CD4-positive, alpha-beta T cell (primary cell): Measurements from ENCODE around the gene MEGF8. TPM values are rescaled to one million over a fixed set of nuclear protein-coding genes. Genes with fewer than 3 reads are reported as not detected.
"Not testable (repeated sequence)": the region's sequence is repeated elsewhere in the genome, so short reads cannot be mapped to it uniquely, and the experiment has no call there.

Experiments used
- ATAC-seq: fragments of 200-7000 bp; cut with Tn5 transposase; one replicate; pipeline ENCODE4 v1.10.0; 2022; ENCODE audit warnings: mild to moderate bottlenecking; ENCODE audit not compliant: poor library complexity
- CTCF ChIA-PET: fragments of 350-600 bp; sonication (Branson Sonifier 250); formaldehyde crosslinking; loops from one replicate; lab custom pipeline; 2021; ENCODE audit warnings: antibody characterized with exemption, inconsistent platforms; lab: Charles Lee
- POLR2A ChIA-PET: fragments of 350-600 bp; sonication (Branson Sonifier 250); formaldehyde crosslinking; loops from one replicate; lab custom pipeline; 2021; ENCODE audit warnings: antibody characterized with exemption, inconsistent platforms; lab: Charles Lee
- DNase-seq, 14 experiments: peaks; one replicate each; pipeline ENCODE4 v3.0.0-alpha.2; 2013 to 2020; ENCODE audit warnings: mixed read lengths in 2 of 14
- H3K27ac ChIP-seq, 2 donors: one replicate each; pipeline versions ENCODE4 v1.5.1 to v1.7.0; 2013; ENCODE audit warnings: low read length in 2 of 2, low read depth in 1 of 2, mild to moderate bottlenecking in 1 of 2
- H3K27me3 ChIP-seq, 2 experiments: 1 replicate in 1 of 2; 2 replicates in 1 of 2; pipeline versions ENCODE4 v1.6.1 to v1.7.0; 2013; ENCODE audit warnings: low read length in 2 of 2, control low read depth in 1 of 2, mild to moderate bottlenecking in 1 of 2, moderate library complexity in 1 of 2; ENCODE audit not compliant: insufficient read depth in 2 of 2, control insufficient read depth in 1 of 2
- H3K36me3 ChIP-seq: one replicate; pipeline ENCODE4 v1.6.1; 2013; ENCODE audit warnings: low read length, control low read depth; ENCODE audit not compliant: insufficient read depth
- H3K4me1 ChIP-seq: one replicate; pipeline ENCODE4 v1.6.1; 2013; ENCODE audit warnings: low read length, control low read depth; ENCODE audit not compliant: insufficient read depth
- H3K4me3 ChIP-seq: one replicate; pipeline ENCODE4 v1.5.1; 2013; ENCODE audit warnings: mild to moderate bottlenecking, low read length, moderate library complexity
- H3K9me3 ChIP-seq, 2 experiments: 1 replicate in 1 of 2; 2 replicates in 1 of 2; pipeline versions ENCODE4 v1.6.1 to v1.7.0; 2013; ENCODE audit warnings: low read length in 2 of 2, mild to moderate bottlenecking in 2 of 2, control low read depth in 1 of 2, moderate library complexity in 1 of 2; ENCODE audit not compliant: control insufficient read depth in 1 of 2, insufficient read depth in 1 of 2
- H3K27ac Mint-ChIP-seq: one replicate; pipeline ENCODE4 v1.8.0; 2020; ENCODE audit warnings: mixed read lengths
- H3K27me3 Mint-ChIP-seq: one replicate; pipeline ENCODE4 v1.8.0; 2021; ENCODE audit warnings: mixed read lengths
- H3K36me3 Mint-ChIP-seq: one replicate; pipeline ENCODE4 v1.8.0; 2021; ENCODE audit warnings: low read depth, mixed read lengths
- H3K4me1 Mint-ChIP-seq: one replicate; pipeline ENCODE4 v1.8.0; 2021; ENCODE audit warnings: low read depth, mixed read lengths
- H3K4me3 Mint-ChIP-seq: one replicate; pipeline ENCODE4 v1.8.0; 2020; ENCODE audit warnings: mild to moderate bottlenecking, mixed read lengths
- H3K9me3 Mint-ChIP-seq: one replicate; pipeline ENCODE4 v1.8.0; 2020; ENCODE audit warnings: mixed read lengths
- CTCF ChIP-seq: fragments of 200-600 bp; IDR thresholded peaks from one replicate; pipeline ENCODE4 v1.8.0; 2022; ENCODE audit warnings: antibody characterized with exemption, mild to moderate bottlenecking
- intact Hi-C, 2 experiments: fragments of 100-400 bp; cut with DNase I in 1 of 2; cut with micrococcal nuclease in 1 of 2; formaldehyde crosslinking; loops; one replicate each; pipeline versions ENCODE4 v1.15.1 to v1.9.0; 2023 to 2025; cut with DNase I, micrococcal nuclease
- total RNA-seq, 174 experiments: library from RNA in 2 of 174; stranded (reverse) in 2 of 174; gene quantifications; one replicate each; pipeline ENCODE4 v1.2.3 and lab custom pipeline; 2021 to 2026

MEGF8 gene
- total RNA-seq, 2 experiments from 2014 or later, result 4.1 to 4.2 TPM

GRCh38 chr19:42328106-42328505 is 2.7 kb downstream of the MEGF8 start:
- H3K4me3 Mint-ChIP-seq, result peak overlapping the region; percentile 4
- H3K4me3 ChIP-seq, result no peak overlapping the region
- intact Hi-C loops, result loop anchor here in 1 of 2 experiments (1.0 to 10.0 kb wide), 5 partner anchors 69 to 1983 kb away; partner anchors contain the start of genes C19orf47 and PLD3
- H3K4me1 ChIP-seq, result peaks cover 26% of the 10 kb centered on the region
- H3K36me3 ChIP-seq, result no peaks in the 10 kb centered on the region
- no peak for DNase-seq
- H3K27ac Mint-ChIP-seq, result no peak overlapping the region
- CTCF ChIA-PET, result no interaction called here
- peaks cover 25% of the 10 kb centered on the region for H3K4me1 Mint-ChIP-seq
- H3K9me3 Mint-ChIP-seq, result no peaks in the 10 kb centered on the region
- H3K27me3 Mint-ChIP-seq, result peaks cover 9% of the 10 kb centered on the region
- H3K36me3 Mint-ChIP-seq, result no peaks in the 10 kb centered on the region
- no peak overlapping the region for H3K27ac ChIP-seq
- H3K9me3 ChIP-seq, result peaks cover 0 to 4% of the 10 kb centered on the region in 2 experiments
- POLR2A ChIA-PET, result no interaction called here
- TF ChIP-seq CTCF, result no peak
- ATAC-seq, result no peak
- peaks cover 13 to 18% of the 10 kb centered on the region in 2 experiments for H3K27me3 ChIP-seq

GRCh38 chr19:42328854-42329253 is 3.4 kb downstream of the MEGF8 start:
- H3K9me3 Mint-ChIP-seq, result no peaks in the 10 kb centered on the region
- peaks cover 0 to 4% of the 10 kb centered on the region in 2 experiments for H3K9me3 ChIP-seq
- no peak for DNase-seq
- ChIA-PET POLR2A (no interaction called here), CTCF (no interaction called here)
- H3K27ac Mint-ChIP-seq, result no peak overlapping the region
- no peak for ATAC-seq
- H3K36me3 Mint-ChIP-seq, result no peaks in the 10 kb centered on the region
- peaks cover 8% of the 10 kb centered on the region for H3K27me3 Mint-ChIP-seq
- H3K4me3 Mint-ChIP-seq, result peak overlapping the region; percentile 40
- TF ChIP-seq CTCF, result no peak
- intact Hi-C loops, result loop anchor here in 1 of 2 experiments (1.0 to 10.0 kb wide), 5 partner anchors 68 to 1984 kb away; partner anchors contain the start of genes C19orf47 and PLD3
- H3K4me1 Mint-ChIP-seq, result peaks cover 25% of the 10 kb centered on the region
- no peak overlapping the region for H3K27ac ChIP-seq
- no peaks in the 10 kb centered on the region for H3K36me3 ChIP-seq
- no peak overlapping the region for H3K4me3 ChIP-seq
- H3K4me1 ChIP-seq, result peaks cover 26% of the 10 kb centered on the region
- H3K27me3 ChIP-seq, result peaks cover 8 to 10% of the 10 kb centered on the region in 2 experiments

GRCh38 chr19:42330241-42330711 is 4.8 kb downstream of the MEGF8 start:
- no peak overlapping the region for H3K27ac ChIP-seq
- no peaks in the 10 kb centered on the region for H3K27me3 ChIP-seq
- H3K36me3 ChIP-seq, result no peaks in the 10 kb centered on the region
- ATAC-seq (no peak), DNase-seq (no peak)
- no peak overlapping the region for H3K4me3 ChIP-seq
- CTCF ChIA-PET, result no interaction called here
- Mint-ChIP-seq H3K27me3 (peaks cover 1% of the 10 kb centered on the region), H3K36me3 (no peaks in the 10 kb centered on the region), H3K4me1 (peaks cover 18% of the 10 kb centered on the region), H3K27ac (no peak overlapping the region), H3K9me3 (no peaks in the 10 kb centered on the region), H3K4me3 (no peak overlapping the region)
- peaks cover 13% of the 10 kb centered on the region for H3K4me1 ChIP-seq
- TF ChIP-seq CTCF, result no peak
- H3K9me3 ChIP-seq, result no peaks in the 10 kb centered on the region
- intact Hi-C loops, result no loop called here
- POLR2A ChIA-PET, result no interaction called here

GRCh38 chr19:42331333-42331732 is 5.9 kb downstream of the MEGF8 start:
- DNase-seq, H3K9me3 ChIP-seq, H3K27me3 ChIP-seq, H3K4me3 ChIP-seq, H3K27ac Mint-ChIP-seq, intact Hi-C loops, H3K27me3 Mint-ChIP-seq, ATAC-seq, H3K27ac ChIP-seq, H3K4me3 Mint-ChIP-seq, H3K9me3 Mint-ChIP-seq, H3K36me3 Mint-ChIP-seq, H3K4me1 ChIP-seq, CTCF ChIA-PET, H3K36me3 ChIP-seq: not testable (repeated sequence)
- peaks cover 14% of the 10 kb centered on the region for H3K4me1 Mint-ChIP-seq
- POLR2A ChIA-PET, result interaction anchor here (0.6 kb wide), 1 partner anchor 199 kb away, joined by 3 read pairs; the partner anchor contains the start of gene POU2F2
